Neural progenitor cell (in vitro differentiated cells): ENCODE data around the gene MAP4K2.

Source experiments
- EZH2 ChIP-seq: fragments of 200-600 bp; sonication (generic); IDR thresholded peaks from 2 replicates; pipeline ENCODE4 v1.6.1; 2017; ENCODE audit warnings: antibody characterized with exemption, mild to moderate bottlenecking, moderate library complexity
- EZH2phosphoT487 ChIP-seq: fragments of 200-600 bp; sonication (generic); IDR thresholded peaks from 2 replicates; pipeline ENCODE4 v1.6.1; 2017; ENCODE audit warnings: antibody characterized with exemption
- TF ChIP-seq, protein P1 (sequence below): fragments of 200-600 bp; sonication (generic); IDR thresholded peaks from 2 replicates; pipeline ENCODE4 v1.5.1; 2017; ENCODE audit warnings: antibody characterized with exemption, mild to moderate bottlenecking

DNA sequence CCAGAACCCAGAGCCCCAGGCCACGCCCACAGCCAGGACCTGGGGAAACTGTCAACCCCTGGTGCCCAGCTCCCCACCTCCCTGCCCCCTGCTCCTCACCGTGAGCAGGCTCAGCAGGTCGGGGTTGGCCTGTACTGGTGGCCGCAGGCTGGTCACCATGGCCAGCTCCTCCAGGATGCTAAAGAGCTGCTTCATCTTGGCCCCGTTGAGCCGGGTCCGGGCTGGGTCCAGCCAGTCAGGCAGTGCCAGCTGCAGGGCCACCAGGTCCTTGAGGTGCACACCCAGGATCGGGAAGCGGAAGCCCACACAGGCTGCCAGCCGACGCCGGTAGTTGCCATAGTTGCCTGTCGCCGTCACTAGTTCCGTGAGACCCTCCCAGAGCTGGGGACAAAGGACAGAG, 66.4 kb downstream of the MAP4K2 start:
- TF ChIP-seq, protein P1, sequence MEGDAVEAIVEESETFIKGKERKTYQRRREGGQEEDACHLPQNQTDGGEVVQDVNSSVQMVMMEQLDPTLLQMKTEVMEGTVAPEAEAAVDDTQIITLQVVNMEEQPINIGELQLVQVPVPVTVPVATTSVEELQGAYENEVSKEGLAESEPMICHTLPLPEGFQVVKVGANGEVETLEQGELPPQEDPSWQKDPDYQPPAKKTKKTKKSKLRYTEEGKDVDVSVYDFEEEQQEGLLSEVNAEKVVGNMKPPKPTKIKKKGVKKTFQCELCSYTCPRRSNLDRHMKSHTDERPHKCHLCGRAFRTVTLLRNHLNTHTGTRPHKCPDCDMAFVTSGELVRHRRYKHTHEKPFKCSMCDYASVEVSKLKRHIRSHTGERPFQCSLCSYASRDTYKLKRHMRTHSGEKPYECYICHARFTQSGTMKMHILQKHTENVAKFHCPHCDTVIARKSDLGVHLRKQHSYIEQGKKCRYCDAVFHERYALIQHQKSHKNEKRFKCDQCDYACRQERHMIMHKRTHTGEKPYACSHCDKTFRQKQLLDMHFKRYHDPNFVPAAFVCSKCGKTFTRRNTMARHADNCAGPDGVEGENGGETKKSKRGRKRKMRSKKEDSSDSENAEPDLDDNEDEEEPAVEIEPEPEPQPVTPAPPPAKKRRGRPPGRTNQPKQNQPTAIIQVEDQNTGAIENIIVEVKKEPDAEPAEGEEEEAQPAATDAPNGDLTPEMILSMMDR, result no peak
- TF ChIP-seq EZH2phosphoT487 (no peak), EZH2 (no peak)
